ENCODE measurements around the gene EIF4H. TPM values are rescaled to one million over a fixed set of nuclear protein-coding genes. Genes with fewer than 3 reads are reported as not detected.
"Not testable (repeated sequence)": the region's sequence is repeated elsewhere in the genome, so short reads cannot be mapped to it uniquely, and the experiment has no call there.

The EIF4H gene
- total and polyA plus RNA-seq, 3 donors from 2014 or later, result 142 to 217 (median 157) TPM

- peak; percentile 91 for DNase-seq
- intact Hi-C loops (cut with DNase I; ENCODE audit: low total_unique reads), result loop anchor here (5.0 to 10.0 kb wide), 2 partner anchors 196 to 342 kb away; partner anchors contain the start of gene TMEM270
- Histone ChIP-seq H3K36me3 (ENCODE audit: low read depth, missing control alignments) (no peaks in the 10 kb centered on the region), H3K4me3 (no peak overlapping the region), H3K27me3 (no peaks in the 10 kb centered on the region), H3K9me3 (no peaks in the 10 kb centered on the region), H3K27ac (no peak overlapping the region), H3K4me1 (no peaks in the 10 kb centered on the region)
- TF ChIP-seq POLR2A (IDR thresholded peaks at IDR 0.05), result no peak
- TF ChIP-seq, protein P1, sequence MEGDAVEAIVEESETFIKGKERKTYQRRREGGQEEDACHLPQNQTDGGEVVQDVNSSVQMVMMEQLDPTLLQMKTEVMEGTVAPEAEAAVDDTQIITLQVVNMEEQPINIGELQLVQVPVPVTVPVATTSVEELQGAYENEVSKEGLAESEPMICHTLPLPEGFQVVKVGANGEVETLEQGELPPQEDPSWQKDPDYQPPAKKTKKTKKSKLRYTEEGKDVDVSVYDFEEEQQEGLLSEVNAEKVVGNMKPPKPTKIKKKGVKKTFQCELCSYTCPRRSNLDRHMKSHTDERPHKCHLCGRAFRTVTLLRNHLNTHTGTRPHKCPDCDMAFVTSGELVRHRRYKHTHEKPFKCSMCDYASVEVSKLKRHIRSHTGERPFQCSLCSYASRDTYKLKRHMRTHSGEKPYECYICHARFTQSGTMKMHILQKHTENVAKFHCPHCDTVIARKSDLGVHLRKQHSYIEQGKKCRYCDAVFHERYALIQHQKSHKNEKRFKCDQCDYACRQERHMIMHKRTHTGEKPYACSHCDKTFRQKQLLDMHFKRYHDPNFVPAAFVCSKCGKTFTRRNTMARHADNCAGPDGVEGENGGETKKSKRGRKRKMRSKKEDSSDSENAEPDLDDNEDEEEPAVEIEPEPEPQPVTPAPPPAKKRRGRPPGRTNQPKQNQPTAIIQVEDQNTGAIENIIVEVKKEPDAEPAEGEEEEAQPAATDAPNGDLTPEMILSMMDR (IDR thresholded peaks at IDR 0.05), result peak; percentile 92 to 98 (median 96)
- 13 to 23% methylated on average over 9 to 22 of the region's 23 CpGs for WGBS, 2 donors
These were observed 32.5 kb downstream of the EIF4H start for GRCh38 chr7:74206589-74207120.

- H3K36me3 ChIP-seq (ENCODE audit: low read depth, missing control alignments), result no peaks in the 10 kb centered on the region
- no peak overlapping the region for H3K27ac ChIP-seq
- no peaks in the 10 kb centered on the region for H3K4me1 ChIP-seq
- intact Hi-C loops (cut with DNase I; ENCODE audit: low total_unique reads), result loop anchor here (5.0 to 10.0 kb wide), 2 partner anchors 195 to 343 kb away; partner anchors contain the start of gene TMEM270
- no peaks in the 10 kb centered on the region for H3K27me3 ChIP-seq
- WGBS, 2 donors, result 82 to 84% methylated on average over 9 to 11 of the region's 11 CpGs
- no peak overlapping the region for H3K4me3 ChIP-seq
- no peaks in the 10 kb centered on the region for H3K9me3 ChIP-seq
- TF ChIP-seq POLR2A (IDR thresholded peaks at IDR 0.05), result no peak
- TF ChIP-seq, protein P1 (IDR thresholded peaks at IDR 0.05), result no peak
- DNase-seq, result no peak
These were observed 33.4 kb downstream of the EIF4H start for GRCh38 chr7:74207586-74207985.

DNA sequence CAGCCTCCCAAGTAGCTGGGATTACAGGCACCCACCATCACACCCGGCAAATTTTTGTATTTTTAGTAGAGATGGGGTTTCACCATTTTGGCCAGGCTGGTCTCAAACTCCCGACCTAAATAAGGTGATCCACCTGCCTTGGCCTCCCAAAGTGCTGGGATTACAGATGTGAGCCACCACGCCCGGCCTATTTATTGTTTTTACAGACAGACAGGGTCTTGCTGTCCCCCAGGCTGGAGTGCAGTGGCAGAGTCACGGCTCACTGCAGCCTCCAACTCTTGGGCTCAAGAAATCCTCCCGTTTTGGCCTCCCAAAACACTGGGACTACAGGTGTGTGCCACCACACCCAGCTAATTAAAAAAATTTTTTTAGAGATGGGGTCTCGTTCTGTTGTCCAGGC, 34.1 kb downstream of the EIF4H start:
- DNase-seq; H3K27ac ChIP-seq; H3K36me3 ChIP-seq (ENCODE audit: low read depth, missing control alignments); H3K9me3 ChIP-seq; H3K4me1 ChIP-seq; H3K27me3 ChIP-seq; H3K4me3 ChIP-seq: not testable (repeated sequence)
- intact Hi-C loops (cut with DNase I; ENCODE audit: low total_unique reads), result loop anchor here (5.0 to 10.0 kb wide), 2 partner anchors 194 to 343 kb away; partner anchors contain the start of gene TMEM270
- WGBS, 2 donors, result 91 to 94% methylated on average over 7 of the region's 7 CpGs

GRCh38 chr7:74212661-74213060, 38.5 kb downstream of the EIF4H start:
- WGBS, 2 donors, result 83 to 93% methylated on average over 9 to 11 of the region's 11 CpGs
- intact Hi-C loops (cut with DNase I; ENCODE audit: low total_unique reads), result no loop called here
- Histone ChIP-seq H3K4me1 (no peaks in the 10 kb centered on the region), H3K27me3 (no peaks in the 10 kb centered on the region), H3K4me3 (no peak overlapping the region), H3K36me3 (ENCODE audit: low read depth, missing control alignments) (no peaks in the 10 kb centered on the region), H3K9me3 (no peaks in the 10 kb centered on the region), H3K27ac (no peak overlapping the region)
- TF ChIP-seq POLR2A (IDR thresholded peaks at IDR 0.05), result no peak
- TF ChIP-seq, protein P1 (IDR thresholded peaks at IDR 0.05), result no peak
- no peak for DNase-seq

DNA sequence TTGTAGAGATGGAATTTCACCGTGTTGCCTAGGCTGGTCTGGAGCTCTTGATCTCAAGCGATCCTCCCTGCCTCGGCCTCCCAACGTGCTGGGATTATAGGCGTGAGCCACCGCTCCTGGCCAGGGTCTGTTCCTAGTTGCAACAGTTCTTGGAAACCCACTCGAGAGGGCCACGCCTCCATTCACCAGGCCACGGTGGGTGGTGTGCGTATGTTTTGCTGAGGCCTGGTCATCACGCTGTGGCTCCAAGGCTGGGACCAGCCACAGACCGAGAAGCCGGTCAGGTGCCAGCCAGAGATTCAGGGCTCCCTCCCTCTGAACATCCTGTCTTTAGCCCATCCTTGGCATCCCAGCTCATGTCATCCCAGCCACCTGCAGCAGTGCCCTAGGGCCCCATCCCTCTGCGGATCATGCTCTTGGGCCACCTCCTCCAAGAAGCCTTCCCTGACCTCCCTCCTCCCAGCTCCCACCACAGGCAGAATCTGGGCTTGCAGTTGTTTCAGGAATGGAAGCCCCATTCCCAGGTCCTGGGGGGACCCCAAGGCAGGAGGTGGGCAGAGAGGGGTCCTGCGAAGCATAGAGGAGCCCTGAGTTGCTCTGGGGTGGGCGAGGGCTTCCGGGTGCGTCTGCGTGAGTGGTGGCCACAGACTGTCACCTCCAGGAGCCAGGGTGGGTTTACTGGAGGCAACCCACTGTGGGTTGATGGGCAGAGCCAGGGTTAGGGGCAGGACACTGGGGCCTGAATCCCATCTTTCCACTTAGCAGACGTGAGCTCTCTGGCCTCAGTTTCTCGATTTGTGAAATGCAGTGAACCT, 40.9 kb downstream of the EIF4H start:
- no peak overlapping the region for H3K4me3 ChIP-seq
- no peaks in the 10 kb centered on the region for H3K36me3 ChIP-seq (ENCODE audit: low read depth, missing control alignments)
- TF ChIP-seq, protein P1 (IDR thresholded peaks at IDR 0.05), result no peak
- no peak for TF ChIP-seq POLR2A (IDR thresholded peaks at IDR 0.05)
- H3K9me3 ChIP-seq, result no peaks in the 10 kb centered on the region
- no peaks in the 10 kb centered on the region for H3K27me3 ChIP-seq
- no peak overlapping the region for H3K27ac ChIP-seq
- intact Hi-C loops (cut with DNase I; ENCODE audit: low total_unique reads), result no loop called here
- no peak for DNase-seq
- 90% methylated on average over 14 to 21 of the region's 21 CpGs for WGBS, 2 donors
- no peaks in the 10 kb centered on the region for H3K4me1 ChIP-seq
